GM19438 (cell line): Measurements from ENCODE around the gene HADHB.
"Not testable (repeated sequence)": the region's sequence is repeated elsewhere in the genome, so short reads cannot be mapped to it uniquely, and the experiment has no call there.

Experiments
- ATAC-seq: cut with Tn5 transposase; IDR thresholded peaks from one replicate; pipeline ENCODE4 v1.9.1; 2021; ENCODE audit warnings: low read depth; ENCODE audit not compliant: unreplicated experiment

HADHB gene

GRCh38 chr2:26325851-26326250, 81.1 kb downstream of the HADHB start:
- ATAC-seq: no peak

- no peak for ATAC-seq
Measured at GRCh38 chr2:26326514-26326913, 81.8 kb downstream of the HADHB start.

- ATAC-seq: no peak
Measured at GRCh38 chr2:26327291-26328272, 82.8 kb downstream of the HADHB start.

- not testable (repeated sequence) for ATAC-seq
Measured at GRCh38 chr2:26329083-26329482, 84.3 kb downstream of the HADHB start.

- ATAC-seq: no peak
Measured at GRCh38 chr2:26330114-26330549, 85.4 kb downstream of the HADHB start.

- ATAC-seq: no peak
Measured at GRCh38 chr2:26330604-26331003, 85.9 kb downstream of the HADHB start.

- not testable (repeated sequence) for ATAC-seq
Measured at GRCh38 chr2:26331321-26331720, 86.6 kb downstream of the HADHB start.

GRCh38 chr2:26333293-26333692, 88.6 kb downstream of the HADHB start:
- no peak for ATAC-seq

GRCh38 chr2:26335231-26335630, 90.5 kb downstream of the HADHB start:
- no peak for ATAC-seq

GRCh38 chr2:26336719-26337118, 92.0 kb downstream of the HADHB start:
- no peak for ATAC-seq

- no peak for ATAC-seq
Measured at GRCh38 chr2:26337298-26337697, 92.6 kb downstream of the HADHB start.
